ENCODE results near the gene BCL2L1. TPM values are rescaled to one million over a fixed set of nuclear protein-coding genes. Genes with fewer than 3 reads are reported as not detected.
A peak's percentile ranks its signal among the peaks of the same experiment; 100 is the strongest.

The BCL2L1 gene
- polyA plus RNA-seq: 10 to 100 TPM; 30.9 to 60.4 (median 39.3) TPM

DNA sequence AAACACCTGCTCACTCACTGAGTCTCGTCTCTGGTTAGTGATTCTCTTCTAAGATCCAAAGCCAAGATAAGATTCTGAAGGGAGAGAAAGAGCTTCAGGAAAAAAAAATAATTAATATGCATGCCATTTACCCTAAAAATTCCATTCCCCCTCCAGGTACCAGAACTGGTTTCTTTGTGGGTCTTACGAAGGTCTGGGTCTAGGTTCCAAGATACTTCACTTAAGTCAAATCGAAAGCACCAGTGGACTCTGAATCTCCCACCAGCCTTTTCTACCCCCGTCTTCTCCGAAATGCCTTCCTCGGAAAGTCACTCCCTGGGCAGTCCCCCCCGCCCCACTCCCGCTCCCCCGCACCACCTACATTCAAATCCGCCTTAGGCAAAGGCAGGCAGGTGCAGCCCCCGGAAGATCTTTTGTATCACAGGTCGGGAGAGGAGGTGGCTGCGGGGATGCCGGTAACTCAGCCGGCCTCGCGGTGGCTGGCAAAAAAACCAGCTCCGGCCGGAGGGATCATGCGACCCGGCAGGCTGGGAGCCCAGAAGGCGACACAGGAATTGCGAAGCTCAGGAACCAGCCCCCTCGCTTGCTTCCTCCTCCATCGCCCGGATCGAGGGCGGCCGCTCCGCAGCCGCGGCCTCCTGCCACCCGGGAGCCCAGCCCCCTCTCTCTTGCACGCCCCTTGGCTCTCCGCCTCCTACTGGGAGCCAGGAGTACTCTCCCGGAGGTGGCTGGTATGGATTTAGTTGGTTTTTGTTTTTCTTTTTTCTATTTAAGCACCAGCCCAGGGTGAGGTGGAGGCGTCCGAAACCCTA lies at the start of gene BCL2L1:
Gene BCL2L1 (minus strand): TSS at position 612 of the 812 bp plus-strand sequence. CDS start 650 bp downstream, outside the sequence.
- peak; percentile 61 to 65 (median 62) for DNase-seq
- H3K4me1 Mint-ChIP-seq: peaks cover 56 to 57% of the 10 kb centered on the region in 2 donors
- H3K9me3 Mint-ChIP-seq: no peaks in the 10 kb centered on the region
- peaks cover 9 to 22% (median 12%) of the 10 kb centered on the region in 3 donors for H3K36me3 Mint-ChIP-seq
- H3K4me3 Mint-ChIP-seq: peak within 1 kb of the TSS; percentile 97 to 98 (median 97)
- H3K27me3 Mint-ChIP-seq (ENCODE audit: low read depth in 3 of 3): peaks cover 9 to 11% (median 9%) of the 10 kb centered on the region in 3 donors
- H3K27ac Mint-ChIP-seq: peak within 1 kb of the TSS; percentile 91 to 99 (median 97)

DNA sequence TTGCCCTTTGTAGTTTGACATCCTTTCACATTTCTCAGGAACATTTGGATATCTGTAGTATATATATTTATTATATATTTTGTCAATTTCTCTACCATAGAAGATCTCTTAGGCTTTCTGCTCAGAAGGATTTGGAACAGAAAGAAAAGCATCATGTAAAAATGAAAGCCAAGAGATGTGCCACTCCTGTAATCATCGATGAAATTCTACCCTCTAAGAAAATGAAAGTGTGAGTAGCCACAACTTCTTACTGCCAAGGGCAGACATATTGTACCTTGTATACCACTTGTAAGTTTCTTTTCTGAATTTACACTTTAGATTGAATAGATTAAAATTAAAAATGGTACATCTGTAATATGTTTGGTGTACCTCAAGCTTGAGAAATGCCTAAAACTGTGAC lies 47.6 kb upstream of the BCL2L1 start:
- peak overlapping the region; percentile 60 to 81 (median 68) for H3K4me3 Mint-ChIP-seq
- peaks cover 0 to 8% (median 0%) of the 10 kb centered on the region in 3 donors for H3K36me3 Mint-ChIP-seq
- peak overlapping the region; percentile 55 to 89 (median 74) for H3K27ac Mint-ChIP-seq
- H3K9me3 Mint-ChIP-seq: no peaks in the 10 kb centered on the region
- peaks cover 0 to 2% (median 0%) of the 10 kb centered on the region in 3 donors for H3K27me3 Mint-ChIP-seq (ENCODE audit: low read depth in 3 of 3)
- DNase-seq: peak in 2 of 3 donors; percentile 13 to 34
- peaks cover 13 to 18% of the 10 kb centered on the region in 2 donors for H3K4me1 Mint-ChIP-seq

DNA sequence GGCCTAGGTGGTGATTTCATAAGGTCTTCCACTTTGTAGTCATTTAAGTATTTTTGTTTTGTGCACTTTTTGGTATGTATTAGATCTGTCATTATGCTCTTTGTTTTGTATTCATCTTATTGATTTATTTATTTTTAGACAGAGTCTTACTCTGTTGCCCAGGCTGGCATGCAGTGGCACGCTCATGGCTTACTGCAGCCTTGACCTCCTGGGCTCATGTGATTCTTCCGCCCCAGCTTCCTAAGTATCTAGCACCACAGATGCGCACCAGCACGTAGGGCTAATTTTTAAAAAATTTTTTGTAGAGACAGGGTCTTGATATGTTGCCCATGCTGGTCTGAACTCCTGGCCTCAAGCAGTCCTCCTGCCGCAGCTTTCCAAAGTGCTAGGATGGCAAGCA lies 47.0 kb upstream of the BCL2L1 start:
- Mint-ChIP-seq H3K4me1 (peaks cover 13 to 18% of the 10 kb centered on the region in 2 donors), H3K27me3 (ENCODE audit: low read depth in 3 of 3) (peaks cover 0 to 2% (median 2%) of the 10 kb centered on the region in 3 donors), H3K36me3 (peaks cover 0 to 8% (median 0%) of the 10 kb centered on the region in 3 donors), H3K4me3 (peak overlapping the region in 4 of 5 donors; percentile 40 to 81 (median 52)), H3K9me3 (no peaks in the 10 kb centered on the region), H3K27ac (peak overlapping the region in 2 of 6 donors; percentile 28 to 55)
- DNase-seq: no peak

DNA sequence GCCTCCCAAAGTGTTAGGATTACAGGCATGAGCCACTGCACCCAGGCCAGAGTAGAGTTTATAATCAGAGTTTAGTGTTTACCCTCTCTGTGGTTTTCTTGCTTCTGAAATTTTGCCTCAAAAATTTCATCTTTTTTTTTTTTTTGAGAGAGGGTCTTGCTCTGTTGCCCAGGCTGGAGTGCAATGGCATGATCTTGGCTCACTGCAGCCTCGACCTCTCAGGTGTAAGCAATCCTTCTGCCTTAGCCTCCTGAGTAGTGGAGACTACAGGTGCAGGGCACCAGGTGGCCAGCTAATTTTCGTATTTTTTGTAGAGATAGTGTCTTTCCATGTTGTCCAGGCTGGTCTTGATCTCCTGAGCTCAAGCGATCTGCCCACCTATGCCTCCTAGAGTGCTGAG lies 45.1 kb upstream of the BCL2L1 start:
- Mint-ChIP-seq H3K4me1 (peaks cover 13 to 18% of the 10 kb centered on the region in 2 donors), H3K27ac (no peak overlapping the region), H3K4me3 (no peak overlapping the region), H3K27me3 (ENCODE audit: low read depth in 3 of 3) (peaks cover 0 to 2% (median 2%) of the 10 kb centered on the region in 3 donors), H3K36me3 (peaks cover 0 to 8% (median 0%) of the 10 kb centered on the region in 3 donors), H3K9me3 (no peaks in the 10 kb centered on the region)
- DNase-seq: no peak

DNA sequence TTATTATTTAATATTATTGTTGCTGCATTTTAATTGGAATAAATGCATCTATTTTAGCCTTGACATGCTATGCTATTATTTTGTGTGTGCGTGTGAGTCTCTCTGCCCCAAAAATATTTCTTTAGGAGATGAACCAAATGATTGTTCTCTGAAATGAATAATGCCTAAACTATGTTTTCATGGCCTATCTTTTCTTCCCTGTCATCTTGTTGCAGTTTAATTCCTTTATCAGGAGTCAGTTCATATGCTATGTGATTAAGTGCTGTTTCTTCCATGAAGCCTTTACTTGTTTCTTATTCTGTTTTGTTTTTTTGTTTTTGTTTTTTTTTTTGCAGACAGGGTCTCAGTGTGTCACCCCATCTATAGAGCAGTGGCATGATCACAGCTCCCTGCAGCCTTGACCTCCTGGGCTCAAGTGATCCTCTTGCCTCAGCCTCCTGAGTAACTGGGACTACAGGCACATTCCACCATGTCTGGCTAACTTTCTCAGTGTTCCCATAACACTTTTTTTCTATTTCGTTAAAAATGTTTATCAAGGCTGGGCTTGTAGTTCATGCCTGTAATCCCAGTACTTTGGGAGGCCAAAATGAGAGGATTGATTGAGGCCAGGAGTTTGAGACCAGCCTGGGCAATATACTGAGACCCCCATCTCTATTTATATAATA lies 42.1 kb upstream of the BCL2L1 start:
- no peak for DNase-seq
- peaks cover 2% of the 10 kb centered on the region in 2 donors for H3K4me1 Mint-ChIP-seq
- peaks cover 0 to 2% (median 2%) of the 10 kb centered on the region in 3 donors for H3K27me3 Mint-ChIP-seq (ENCODE audit: low read depth in 3 of 3)
- H3K36me3 Mint-ChIP-seq: peaks cover 0 to 3% (median 0%) of the 10 kb centered on the region in 3 donors
- no peaks in the 10 kb centered on the region for H3K9me3 Mint-ChIP-seq
- H3K27ac Mint-ChIP-seq: no peak overlapping the region
- H3K4me3 Mint-ChIP-seq: no peak overlapping the region

DNA sequence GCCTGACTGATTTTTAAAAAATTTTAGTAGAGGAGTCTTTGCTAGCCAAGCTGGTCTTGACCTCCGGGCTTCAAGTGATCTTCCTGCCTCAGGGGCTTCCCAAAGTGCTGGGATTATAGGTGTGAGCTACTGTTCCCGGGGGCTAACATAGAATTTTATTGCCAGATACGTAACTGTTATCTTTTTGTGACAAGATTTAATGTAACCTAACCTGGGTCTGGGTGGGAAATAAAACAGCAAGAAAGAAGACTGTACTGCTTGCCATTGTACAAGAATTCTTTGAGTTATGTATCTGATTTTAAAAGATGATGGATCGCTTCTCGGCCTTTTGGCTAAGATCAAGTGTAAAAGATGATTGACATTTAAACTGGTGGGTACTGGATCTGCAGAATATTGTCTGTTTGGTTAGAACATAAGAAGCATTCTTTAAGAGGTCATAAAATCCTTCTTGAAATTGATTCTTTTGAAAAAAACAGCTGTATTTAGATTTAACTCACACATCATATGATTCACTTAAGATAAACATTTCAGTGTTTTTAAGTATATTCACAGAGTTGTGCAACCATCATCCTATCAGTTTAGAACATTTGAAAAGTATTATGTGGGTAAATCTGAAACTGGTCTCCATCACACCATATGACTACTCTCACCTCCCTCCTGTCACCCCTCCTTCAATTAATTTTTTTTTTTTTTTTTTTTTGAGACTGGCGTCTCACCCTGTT lies 38.0 kb upstream of the BCL2L1 start:
- Mint-ChIP-seq H3K9me3 (no peaks in the 10 kb centered on the region), H3K27me3 (ENCODE audit: low read depth in 3 of 3) (peaks cover 0 to 2% (median 0%) of the 10 kb centered on the region in 3 donors), H3K4me1 (no peaks in the 10 kb centered on the region), H3K4me3 (no peak overlapping the region), H3K36me3 (no peaks in the 10 kb centered on the region), H3K27ac (peak overlapping the region in 1 of 6 donors; percentile 19)
- no peak for DNase-seq

DNA sequence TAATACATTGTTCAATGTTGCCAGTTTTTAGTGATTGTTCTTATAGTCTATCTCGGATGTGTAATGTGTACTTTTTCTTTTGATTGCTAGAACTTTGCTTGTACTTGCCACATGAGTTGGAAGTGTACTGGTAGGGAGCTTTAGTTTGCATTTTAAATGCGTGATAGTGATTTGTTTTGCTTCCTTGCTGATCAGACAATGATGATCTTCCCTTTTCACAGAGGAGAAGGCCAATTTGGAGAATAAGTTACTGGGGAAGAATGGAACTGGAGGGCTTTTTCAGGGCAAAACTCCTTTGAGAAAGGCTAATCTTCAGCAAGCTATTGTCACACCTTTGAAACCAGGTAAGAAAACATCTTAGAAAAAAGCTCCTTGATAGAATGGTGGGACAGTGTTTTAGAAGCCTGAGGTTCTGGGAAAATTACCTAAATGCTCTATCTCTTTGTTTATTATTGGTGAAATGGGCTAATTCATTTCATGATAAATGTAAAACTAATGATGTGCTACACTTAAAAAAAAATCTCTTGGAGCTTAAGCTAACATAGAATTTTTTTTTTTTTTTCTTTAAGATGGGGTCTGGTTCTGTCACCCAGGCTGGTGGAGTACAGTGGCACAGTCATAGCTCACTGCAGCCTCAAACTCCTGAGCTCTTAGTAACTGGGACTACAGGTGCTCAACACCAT lies 37.3 kb upstream of the BCL2L1 start:
- Mint-ChIP-seq H3K4me1 (no peaks in the 10 kb centered on the region), H3K4me3 (no peak overlapping the region), H3K9me3 (no peaks in the 10 kb centered on the region), H3K36me3 (no peaks in the 10 kb centered on the region), H3K27ac (no peak overlapping the region), H3K27me3 (ENCODE audit: low read depth in 3 of 3) (peaks cover 0 to 2% (median 0%) of the 10 kb centered on the region in 3 donors)
- no peak for DNase-seq

DNA sequence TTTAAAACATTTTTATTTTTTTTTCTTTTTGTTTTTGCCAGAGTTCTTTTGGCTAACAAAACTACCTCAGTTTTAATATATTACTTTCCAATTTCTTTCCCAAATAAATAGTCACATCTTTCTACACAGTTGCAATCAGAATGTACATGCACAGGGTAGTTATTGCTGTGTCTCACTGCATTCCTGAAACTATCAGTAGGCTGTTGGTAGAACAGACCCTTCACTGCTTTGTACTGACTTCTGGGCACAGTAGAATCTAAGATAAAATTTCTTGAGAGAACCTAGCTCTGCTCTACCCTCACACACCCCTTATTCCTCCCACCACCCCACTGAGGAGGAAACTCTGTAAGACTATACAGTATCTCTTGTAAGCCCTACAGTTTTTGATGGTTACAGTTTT lies 36.3 kb upstream of the BCL2L1 start:
- Mint-ChIP-seq H3K9me3 (no peaks in the 10 kb centered on the region), H3K36me3 (no peaks in the 10 kb centered on the region), H3K4me1 (no peaks in the 10 kb centered on the region), H3K4me3 (no peak overlapping the region), H3K27me3 (ENCODE audit: low read depth in 3 of 3) (no peaks in the 10 kb centered on the region), H3K27ac (no peak overlapping the region)
- no peak for DNase-seq

DNA sequence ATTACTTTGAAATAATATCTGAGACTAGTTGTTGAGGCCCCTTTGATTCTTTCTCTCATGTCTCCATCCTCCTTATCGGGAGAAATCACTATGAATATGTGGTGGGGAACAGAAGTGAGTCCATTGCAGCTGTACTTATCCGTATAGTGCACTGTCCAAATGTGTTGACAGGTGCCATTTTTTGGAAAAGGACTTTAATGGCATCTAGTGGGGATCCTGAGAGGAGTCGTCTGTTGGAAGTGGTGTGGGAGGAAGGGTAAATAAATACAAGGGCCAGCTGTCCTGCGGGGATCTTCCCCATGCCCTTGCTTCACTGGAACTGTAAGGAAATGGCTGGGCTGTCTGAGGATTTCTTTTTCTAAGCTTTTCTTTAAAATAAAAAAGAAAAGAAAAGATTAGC lies 35.9 kb upstream of the BCL2L1 start:
- Mint-ChIP-seq H3K4me1 (no peaks in the 10 kb centered on the region), H3K4me3 (no peak overlapping the region), H3K9me3 (no peaks in the 10 kb centered on the region), H3K36me3 (no peaks in the 10 kb centered on the region), H3K27me3 (ENCODE audit: low read depth in 3 of 3) (no peaks in the 10 kb centered on the region), H3K27ac (peak overlapping the region in 1 of 6 donors; percentile 17)
- no peak for DNase-seq

DNA sequence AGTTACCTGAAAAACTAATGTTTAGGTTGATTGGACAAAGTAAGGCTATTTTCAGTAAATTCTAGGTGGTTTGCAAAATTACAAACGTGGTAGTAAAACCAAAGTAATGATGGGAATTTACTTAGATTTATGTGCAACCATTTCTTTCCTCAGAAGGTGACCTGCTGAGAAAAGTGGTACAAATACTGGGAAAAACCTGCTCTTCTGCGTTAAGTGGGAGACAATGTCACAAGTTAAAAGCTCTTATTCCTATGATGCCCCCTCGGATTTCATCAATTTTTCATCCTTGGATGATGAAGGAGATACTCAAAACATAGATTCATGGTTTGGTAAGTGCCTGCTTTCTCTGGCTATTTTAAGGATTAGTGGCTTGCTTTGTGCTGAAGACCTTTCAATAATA lies 34.6 kb upstream of the BCL2L1 start:
- DNase-seq: no peak
- no peaks in the 10 kb centered on the region for H3K9me3 Mint-ChIP-seq
- no peaks in the 10 kb centered on the region for H3K36me3 Mint-ChIP-seq
- no peaks in the 10 kb centered on the region for H3K4me1 Mint-ChIP-seq
- no peaks in the 10 kb centered on the region for H3K27me3 Mint-ChIP-seq (ENCODE audit: low read depth in 3 of 3)
- no peak overlapping the region for H3K27ac Mint-ChIP-seq
- H3K4me3 Mint-ChIP-seq: no peak overlapping the region

DNA sequence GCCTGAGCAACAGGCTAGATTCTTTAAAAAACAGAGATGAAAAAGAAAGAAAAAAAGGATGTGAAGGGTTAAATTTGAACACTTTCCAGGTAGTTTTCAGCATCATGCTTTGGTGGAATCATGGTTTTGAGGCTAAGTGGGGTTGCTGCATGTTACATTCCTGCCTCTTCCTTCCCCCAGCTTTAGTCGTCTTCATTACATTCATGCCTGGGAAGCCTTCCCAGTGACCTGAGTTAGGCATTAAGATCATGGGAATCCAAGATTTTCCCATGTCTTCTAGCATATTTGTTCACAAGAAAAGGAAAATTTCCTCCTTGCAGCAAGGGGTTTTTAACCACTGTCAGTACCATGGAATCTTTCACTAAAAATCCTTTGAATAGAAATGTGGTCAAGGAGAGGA lies 28.5 kb upstream of the BCL2L1 start:
- Mint-ChIP-seq H3K4me3 (no peak overlapping the region), H3K27ac (no peak overlapping the region), H3K27me3 (ENCODE audit: low read depth in 3 of 3) (no peaks in the 10 kb centered on the region), H3K9me3 (no peaks in the 10 kb centered on the region), H3K4me1 (peaks cover 0 to 8% of the 10 kb centered on the region in 2 donors), H3K36me3 (no peaks in the 10 kb centered on the region)
- DNase-seq: no peak

DNA sequence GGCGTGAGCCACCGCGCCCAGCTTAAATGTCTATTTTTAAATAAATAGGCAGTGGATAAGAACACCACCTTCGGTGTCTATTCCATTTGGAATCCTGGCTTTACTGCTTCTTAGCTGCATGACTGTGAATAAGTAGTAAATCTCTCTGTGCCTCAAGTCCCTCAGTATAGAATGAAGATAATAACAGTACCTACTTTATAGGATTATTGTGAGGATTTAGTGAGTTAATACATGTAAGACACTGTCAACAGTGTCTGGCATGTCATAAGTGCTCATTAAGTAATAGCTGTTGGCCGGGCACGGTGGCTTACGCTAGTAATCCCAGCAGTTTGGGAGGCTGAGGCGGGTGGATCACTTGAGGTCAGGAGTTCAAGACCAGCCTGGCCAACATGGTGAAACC lies 26.6 kb upstream of the BCL2L1 start:
- Mint-ChIP-seq H3K4me1 (peaks cover 0 to 8% of the 10 kb centered on the region in 2 donors), H3K27me3 (ENCODE audit: low read depth in 3 of 3) (peaks cover 0 to 2% (median 0%) of the 10 kb centered on the region in 3 donors), H3K4me3 (no peak overlapping the region), H3K27ac (no peak overlapping the region), H3K9me3 (no peaks in the 10 kb centered on the region), H3K36me3 (no peaks in the 10 kb centered on the region)
- no peak for DNase-seq

DNA sequence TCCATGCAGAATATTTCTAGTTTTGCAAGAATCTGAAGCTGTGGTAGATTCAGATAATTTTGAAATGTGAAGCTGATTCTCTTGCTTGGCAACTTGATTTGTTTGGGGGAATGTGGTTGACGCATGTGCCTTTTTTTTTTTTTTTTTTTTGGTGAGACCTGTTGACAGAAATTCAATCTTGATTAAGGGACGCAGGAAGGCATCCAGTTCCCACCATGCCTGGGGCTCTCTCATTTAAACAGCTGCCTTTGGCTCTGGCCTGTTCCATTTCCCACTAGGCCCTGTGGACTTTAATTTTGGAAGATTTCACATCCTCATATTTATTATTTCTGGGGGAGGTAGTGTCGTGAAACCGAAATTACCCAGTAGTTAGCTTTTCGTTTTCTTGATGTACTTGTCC lies 25.0 kb upstream of the BCL2L1 start:
- Mint-ChIP-seq H3K27me3 (ENCODE audit: low read depth in 3 of 3) (peaks cover 0 to 3% (median 0%) of the 10 kb centered on the region in 3 donors), H3K27ac (peak overlapping the region in 1 of 6 donors; percentile 38), H3K9me3 (no peaks in the 10 kb centered on the region), H3K4me1 (peaks cover 0 to 8% of the 10 kb centered on the region in 2 donors), H3K4me3 (no peak overlapping the region), H3K36me3 (no peaks in the 10 kb centered on the region)
- no peak for DNase-seq
